AG09309 (cell line): ENCODE data around the gene PRKG1.

Experiments
- DNase-seq: peaks from one replicate; pipeline ENCODE4 v3.0.0-alpha.2; 2010; ENCODE audit warnings: low read depth
- H3K4me3 ChIP-seq: 2 replicates; pipeline ENCODE4 v1.5.1; 2011; ENCODE audit warnings: mild to moderate bottlenecking, low read depth, low read length, moderate library complexity; ENCODE audit not compliant: control insufficient read depth
- TF ChIP-seq, protein P1 (sequence below): IDR thresholded peaks from 2 replicates; pipeline ENCODE4 v1.5.1; 2011; ENCODE audit warnings: mild to moderate bottlenecking, low read depth, low read length, inconsistent platforms; ENCODE audit not compliant: insufficient read depth, control insufficient read depth; ENCODE audit errors: missing control alignments

PRKG1 gene

DNA sequence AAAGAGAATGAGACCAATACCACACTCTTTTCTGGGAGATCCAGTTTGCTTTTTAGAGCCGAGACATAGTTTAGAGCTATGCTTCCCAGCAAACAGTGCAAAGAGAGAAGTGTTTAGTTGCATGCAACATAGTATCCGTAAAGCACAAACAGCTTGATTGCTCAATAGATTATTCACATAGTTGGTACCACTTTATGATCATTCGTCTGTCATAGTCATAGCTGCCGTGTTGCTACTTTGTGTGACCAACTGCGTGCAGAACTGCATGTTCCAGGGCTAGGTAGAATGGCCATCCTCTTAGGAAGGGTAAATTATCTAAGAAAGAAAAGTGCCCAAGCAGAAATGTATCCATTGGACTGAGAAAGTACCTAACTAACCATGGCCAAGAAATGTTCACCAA is 1036.3 kb downstream of the PRKG1 start:
- DNase-seq, result no peak
- TF ChIP-seq, protein P1, sequence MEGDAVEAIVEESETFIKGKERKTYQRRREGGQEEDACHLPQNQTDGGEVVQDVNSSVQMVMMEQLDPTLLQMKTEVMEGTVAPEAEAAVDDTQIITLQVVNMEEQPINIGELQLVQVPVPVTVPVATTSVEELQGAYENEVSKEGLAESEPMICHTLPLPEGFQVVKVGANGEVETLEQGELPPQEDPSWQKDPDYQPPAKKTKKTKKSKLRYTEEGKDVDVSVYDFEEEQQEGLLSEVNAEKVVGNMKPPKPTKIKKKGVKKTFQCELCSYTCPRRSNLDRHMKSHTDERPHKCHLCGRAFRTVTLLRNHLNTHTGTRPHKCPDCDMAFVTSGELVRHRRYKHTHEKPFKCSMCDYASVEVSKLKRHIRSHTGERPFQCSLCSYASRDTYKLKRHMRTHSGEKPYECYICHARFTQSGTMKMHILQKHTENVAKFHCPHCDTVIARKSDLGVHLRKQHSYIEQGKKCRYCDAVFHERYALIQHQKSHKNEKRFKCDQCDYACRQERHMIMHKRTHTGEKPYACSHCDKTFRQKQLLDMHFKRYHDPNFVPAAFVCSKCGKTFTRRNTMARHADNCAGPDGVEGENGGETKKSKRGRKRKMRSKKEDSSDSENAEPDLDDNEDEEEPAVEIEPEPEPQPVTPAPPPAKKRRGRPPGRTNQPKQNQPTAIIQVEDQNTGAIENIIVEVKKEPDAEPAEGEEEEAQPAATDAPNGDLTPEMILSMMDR, result no peak
- H3K4me3 ChIP-seq, result no peak overlapping the region

DNA sequence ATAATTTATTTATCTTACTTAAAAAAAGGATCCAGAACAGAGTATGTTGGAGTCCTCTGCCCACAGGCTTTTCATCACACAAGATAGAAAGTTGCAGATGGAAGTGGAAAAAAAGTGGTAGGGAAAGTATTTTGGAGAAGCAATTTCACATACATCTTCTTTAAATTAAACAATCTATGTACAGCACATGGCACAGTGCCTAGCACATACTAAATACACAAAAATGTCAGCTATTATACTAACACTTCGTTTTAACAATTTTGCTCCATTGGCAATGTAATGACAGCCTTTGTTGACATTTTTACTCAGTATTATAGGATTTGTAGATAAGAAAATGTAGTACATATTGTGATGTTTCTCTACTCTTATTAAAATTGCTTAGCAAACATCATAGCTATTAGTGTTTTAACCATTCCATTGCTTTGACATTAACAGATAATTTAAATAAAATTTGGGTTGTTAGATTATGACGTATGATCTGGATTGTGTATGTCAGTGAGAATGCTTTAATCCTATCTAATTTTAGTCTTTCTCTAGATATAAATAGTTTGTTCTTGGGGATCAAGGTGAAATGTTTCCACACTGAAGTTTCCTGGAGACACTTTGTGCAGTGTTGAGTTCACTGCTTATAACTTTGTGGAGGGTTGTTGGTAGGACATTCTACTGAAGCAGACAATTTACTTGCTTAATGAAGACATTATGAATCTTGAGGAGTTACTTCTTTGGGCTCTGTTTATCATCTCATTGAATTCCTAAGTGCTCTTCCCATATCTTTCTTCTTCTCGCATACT is 1037.0 kb downstream of the PRKG1 start:
- DNase-seq, result no peak
- TF ChIP-seq, protein P1, result no peak
- no peak overlapping the region for H3K4me3 ChIP-seq

DNA sequence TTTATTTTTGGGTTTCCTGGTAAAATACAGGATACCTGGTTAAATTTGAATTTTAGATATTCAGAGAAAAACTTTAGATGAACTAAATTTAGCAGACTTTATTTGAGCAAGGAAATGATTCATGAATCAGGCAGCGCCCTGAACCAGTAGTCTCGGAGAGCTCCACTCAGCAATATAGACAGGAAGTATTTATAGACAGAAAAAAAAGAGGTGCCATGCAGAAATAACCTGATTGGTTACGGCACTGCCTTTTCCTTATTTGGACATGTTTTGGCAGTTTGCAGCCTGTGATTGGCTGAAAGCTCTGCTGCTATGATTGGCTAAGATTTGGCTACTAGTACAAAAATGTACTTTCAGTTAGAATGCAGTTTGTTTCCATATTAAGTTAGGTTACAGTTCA is 1041.5 kb downstream of the PRKG1 start:
- no peak overlapping the region for H3K4me3 ChIP-seq
- TF ChIP-seq, protein P1, result no peak
- no peak for DNase-seq

DNA sequence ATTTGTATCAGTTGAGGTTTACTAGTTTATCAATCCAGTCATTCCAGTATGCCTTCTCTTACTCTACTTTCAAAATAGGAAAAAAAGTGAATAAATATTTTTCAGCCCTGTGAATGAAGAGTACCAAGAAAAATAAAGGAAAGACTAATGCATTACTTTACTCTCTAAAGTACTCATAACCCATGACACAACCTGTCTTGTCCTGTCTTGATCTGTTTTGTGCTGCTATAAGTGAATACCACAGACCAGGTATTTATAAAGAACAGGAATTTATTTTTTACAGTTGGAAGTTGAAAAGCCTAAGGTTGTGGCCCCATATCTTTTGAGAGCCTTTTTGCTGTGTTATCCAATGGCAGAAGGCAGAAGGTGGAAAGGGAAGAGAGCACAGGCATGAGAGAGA is 1045.2 kb downstream of the PRKG1 start:
- H3K4me3 ChIP-seq, result no peak overlapping the region
- no peak for DNase-seq
- TF ChIP-seq, protein P1, result no peak

DNA sequence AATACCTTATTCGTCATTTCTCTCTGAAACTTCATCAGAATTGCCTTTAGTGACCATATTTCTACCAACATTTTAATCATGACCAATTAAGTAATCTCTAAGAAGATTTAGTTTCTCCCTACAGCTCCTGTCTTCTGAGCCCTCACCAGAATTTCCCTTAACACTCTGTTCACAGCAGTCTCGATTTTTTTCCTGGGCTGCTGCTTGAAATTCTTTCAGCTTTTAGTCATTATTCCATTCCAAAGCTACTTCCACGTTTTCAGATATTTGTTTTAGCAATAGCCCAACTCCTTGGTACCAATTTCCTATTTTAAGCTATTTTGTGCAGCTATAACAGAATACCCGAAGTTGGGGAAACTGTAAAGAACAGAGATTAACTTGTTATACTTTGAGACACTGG is 1047.4 kb downstream of the PRKG1 start:
- H3K4me3 ChIP-seq, result no peak overlapping the region
- DNase-seq, result no peak
- TF ChIP-seq, protein P1, result no peak

DNA sequence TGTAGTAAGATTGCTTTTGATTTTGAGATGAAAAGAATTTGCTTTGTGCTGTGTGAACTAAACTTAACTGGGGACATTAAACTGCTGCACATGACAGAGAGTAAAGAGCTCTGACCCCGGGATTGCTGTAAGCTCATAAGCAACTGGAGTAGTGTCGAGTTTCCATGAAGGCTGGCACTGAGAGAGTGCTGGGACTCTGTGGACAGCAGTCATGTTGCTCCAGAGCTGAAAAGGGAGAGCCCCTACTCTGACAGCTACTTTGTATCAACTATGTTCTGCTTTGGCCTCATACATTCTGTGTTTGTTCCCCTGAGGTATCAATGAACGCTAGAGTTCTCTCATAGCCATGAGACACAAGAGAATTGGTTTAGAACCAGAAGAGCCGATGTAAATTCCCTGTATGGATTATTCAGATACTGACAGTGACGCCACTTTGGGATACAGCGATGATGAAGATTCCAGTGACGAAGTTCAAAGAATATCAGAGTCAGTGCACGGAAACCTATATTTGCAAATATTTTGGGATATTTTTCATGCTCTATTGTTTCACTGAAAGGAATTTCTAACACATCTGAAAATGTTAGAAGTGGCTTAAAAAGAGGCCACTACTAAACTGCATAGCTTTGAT is 1053.9 kb downstream of the PRKG1 start:
- no peak overlapping the region for H3K4me3 ChIP-seq
- TF ChIP-seq, protein P1, result no peak
- no peak for DNase-seq
